OCI-LY3 (cell line): ENCODE data around the gene TENT5C.

Source experiments
- H2AFZ ChIP-seq: fragments of 200-600, 300-600 bp; shearing (Covaris generic); 2 replicates; pipeline ENCODE4 v1.6.0; 2014; ENCODE audit warnings: antibody characterized with exemption, low read depth, low read length
- H3K27ac ChIP-seq: fragments of 200-600, 300-600 bp; sonication (generic); 2 replicates; pipeline ENCODE4 v1.5.1; 2014; ENCODE audit warnings: mild to moderate bottlenecking, low read length, moderate library complexity, mixed read lengths
- H3K27me3 ChIP-seq: fragments of 200-600, 300-600 bp; sonication (generic); 2 replicates; pipeline ENCODE4 v1.6.1; 2014; ENCODE audit warnings: low read depth, low read length, mixed read lengths
- H3K36me3 ChIP-seq: fragments of 200-600, 300-600 bp; sonication (generic); replicated peaks from 2 replicates; pipeline ENCODE3; 2014; ENCODE audit warnings: low read depth, low read length, mixed read lengths
- H3K4me1 ChIP-seq: fragments of 300-600, 200-600 bp; sonication (generic); 2 replicates; pipeline ENCODE4 v1.6.1; 2014; ENCODE audit warnings: low read length, mixed read lengths
- H3K4me2 ChIP-seq: fragments of 200-600, 300-600 bp; sonication (generic); 2 replicates; pipeline ENCODE4 v1.6.1; 2014; ENCODE audit warnings: low read length, mixed read lengths
- H3K4me3 ChIP-seq: fragments of 300-600, 200-600 bp; sonication (generic); 2 replicates; pipeline ENCODE4 v1.5.1; 2014; ENCODE audit warnings: antibody characterized with exemption, mild to moderate bottlenecking, low read length, moderate library complexity
- H3K79me2 ChIP-seq: fragments of 300-600, 200-600 bp; shearing (Covaris generic); 2 replicates; pipeline ENCODE4 v1.6.1; 2014; ENCODE audit warnings: mild to moderate bottlenecking, low read length, mixed read lengths
- H3K9ac ChIP-seq: fragments of 300-600, 200-600 bp; shearing (Covaris generic); 2 replicates; pipeline ENCODE4 v1.6.0; 2014; ENCODE audit warnings: mild to moderate bottlenecking, low read length, moderate library complexity
- H3K9me3 ChIP-seq: fragments of 200-600, 300-600 bp; shearing (Covaris generic); 2 replicates; pipeline ENCODE4 v1.6.1; 2014; ENCODE audit warnings: low read length, mixed read lengths; ENCODE audit not compliant: insufficient read depth
- H4K20me1 ChIP-seq: fragments of 200-600, 300-600 bp; sonication (generic); 2 replicates; pipeline ENCODE4 v1.6.1; 2016; ENCODE audit warnings: low read length, mixed read lengths; ENCODE audit not compliant: insufficient read depth
- CTCF ChIP-seq: fragments of 200-600, 300-600 bp; sonication (generic); IDR thresholded peaks from 2 replicates; pipeline ENCODE4 v1.5.1; 2014; ENCODE audit warnings: antibody characterized with exemption, low read length, low read depth
- EZH2phosphoT487 ChIP-seq: fragments of 200-600 bp; shearing (Covaris generic); IDR thresholded peaks from 2 replicates; pipeline ENCODE4 v1.6.1; 2018; ENCODE audit warnings: antibody characterized with exemption, mixed run types, low read depth

TENT5C gene

GRCh38 chr1:117562581-117563491 lies 43.0 kb upstream of the TENT5C start:
- Histone ChIP-seq H3K9me3 (no peaks in the 10 kb centered on the region), H4K20me1 (no peaks in the 10 kb centered on the region), H3K4me3 (no peak overlapping the region), H3K27me3 (no peaks in the 10 kb centered on the region), H2AFZ (no peak overlapping the region), H3K4me2 (no peak overlapping the region), H3K79me2 (no peaks in the 10 kb centered on the region), H3K4me1 (no peaks in the 10 kb centered on the region), H3K27ac (no peak overlapping the region), H3K36me3 (no peaks in the 10 kb centered on the region), H3K9ac (no peak overlapping the region)
- no peak for TF ChIP-seq CTCF
- TF ChIP-seq EZH2phosphoT487: no peak

- H3K4me2 ChIP-seq: no peak overlapping the region
- H3K36me3 ChIP-seq: no peaks in the 10 kb centered on the region
Observed at GRCh38 chr1:117563492-117563875, 42.4 kb upstream of the TENT5C start.

GRCh38 chr1:117564227-117565075 lies 41.4 kb upstream of the TENT5C start:
- Histone ChIP-seq H3K27ac (no peak overlapping the region), H2AFZ (no peak overlapping the region), H3K9ac (no peak overlapping the region), H3K4me1 (no peaks in the 10 kb centered on the region), H4K20me1 (no peaks in the 10 kb centered on the region), H3K4me2 (no peak overlapping the region), H3K9me3 (no peaks in the 10 kb centered on the region), H3K79me2 (no peaks in the 10 kb centered on the region), H3K27me3 (no peaks in the 10 kb centered on the region), H3K36me3 (no peaks in the 10 kb centered on the region), H3K4me3 (no peak overlapping the region)
- TF ChIP-seq EZH2phosphoT487: no peak
- TF ChIP-seq CTCF: no peak

More at GRCh38 chr1:117563492-117563875, 42.4 kb upstream of the TENT5C start:
- H3K9me3 ChIP-seq: no peaks in the 10 kb centered on the region
- H3K27ac ChIP-seq: no peak overlapping the region
- no peak overlapping the region for H3K4me3 ChIP-seq
- no peaks in the 10 kb centered on the region for H4K20me1 ChIP-seq
- TF ChIP-seq EZH2phosphoT487 (no peak), CTCF (no peak)
- no peaks in the 10 kb centered on the region for H3K4me1 ChIP-seq
- H2AFZ ChIP-seq: no peak overlapping the region
- no peaks in the 10 kb centered on the region for H3K27me3 ChIP-seq
- H3K9ac ChIP-seq: no peak overlapping the region
- no peaks in the 10 kb centered on the region for H3K79me2 ChIP-seq

- no peak for TF ChIP-seq EZH2phosphoT487
- H4K20me1 ChIP-seq: no peaks in the 10 kb centered on the region
- H3K36me3 ChIP-seq: no peaks in the 10 kb centered on the region
- H2AFZ ChIP-seq: no peak overlapping the region
- no peak overlapping the region for H3K27ac ChIP-seq
- H3K4me1 ChIP-seq: no peaks in the 10 kb centered on the region
- H3K9me3 ChIP-seq: no peaks in the 10 kb centered on the region
- no peak overlapping the region for H3K9ac ChIP-seq
- H3K27me3 ChIP-seq: no peaks in the 10 kb centered on the region
- no peaks in the 10 kb centered on the region for H3K79me2 ChIP-seq
- H3K4me2 ChIP-seq: no peak overlapping the region
- H3K4me3 ChIP-seq: no peak overlapping the region
Observed at GRCh38 chr1:117565076-117565556, 40.7 kb upstream of the TENT5C start.
